HepG2 (cell line): ENCODE results near the gene MYBL2. TPM values are rescaled to one million over a fixed set of nuclear protein-coding genes. Genes with fewer than 3 reads are reported as not detected.

ENCODE experiments used
- BHLHE40 ChIP-seq: IDR thresholded peaks from 2 replicates; pipeline ENCODE4 v1.6.1; 2011; ENCODE audit warnings: low read length, improper control_type of control experiment
- CCAR2 ChIP-seq: fragments of 200-400 bp; formaldehyde crosslinking; optimal IDR thresholded peaks from 2 replicates; pipeline ENCODE3; 2018; ENCODE audit warnings: low read depth, mild to moderate bottlenecking, low read length, moderate library complexity
- DBP ChIP-seq: sonication (generic); formaldehyde crosslinking; IDR thresholded peaks from 2 replicates; pipeline ENCODE4 v1.4.0; 2020; ENCODE audit warnings: missing genetic modification reagents; ENCODE audit errors: not compliant biosample characterization
- HNRNPH1 ChIP-seq: fragments of 200-400 bp; formaldehyde crosslinking; optimal IDR thresholded peaks from 2 replicates; pipeline ENCODE3; 2017; ENCODE audit warnings: mild to moderate bottlenecking, low read depth, low read length
- NONO ChIP-seq, 2 experiments: fragments of 450-650 bp in 1 of 2; sonication (generic) in 1 of 2; formaldehyde crosslinking in 1 of 2; IDR thresholded peaks in 1 of 2; conservative IDR thresholded peaks in 1 of 2; 2 replicates each; pipeline versions ENCODE4 v1.6.1 to v1.8.0; 2017 to 2022; ENCODE audit warnings: mild to moderate bottlenecking in 1 of 2, missing genetic modification reagents in 1 of 2, moderate library complexity in 1 of 2
- POGZ ChIP-seq: sonication (generic); formaldehyde crosslinking; IDR thresholded peaks from 2 replicates; pipeline ENCODE4 v1.4.0; 2020; ENCODE audit warnings: mild to moderate bottlenecking, missing genetic modification reagents
- RBM39 ChIP-seq: fragments of 200-400 bp; formaldehyde crosslinking; IDR thresholded peaks from one replicate; pipeline ENCODE4 v1.6.1; 2018; ENCODE audit warnings: antibody characterized with exemption, mild to moderate bottlenecking, low read depth, low read length; ENCODE audit not compliant: poor library complexity, severe bottlenecking
- SMAD1 ChIP-seq: sonication (generic); formaldehyde crosslinking; IDR thresholded peaks from 2 replicates; pipeline ENCODE4 v1.4.0; 2020; ENCODE audit warnings: missing genetic modification reagents, low read depth, mild to moderate bottlenecking, borderline replicate concordance
- SOX13 ChIP-seq, 3 experiments: fragments of 450-650 bp in 1 of 3; sonication (generic) in 1 of 3; formaldehyde crosslinking in 1 of 3; IDR thresholded peaks in 2 of 3; conservative IDR thresholded peaks in 1 of 3; 2 replicates each; pipeline versions ENCODE4 v1.5.0 to v1.6.1; 2016 to 2020; ENCODE audit warnings: antibody characterized with exemption in 1 of 3, mild to moderate bottlenecking in 1 of 3, missing compliant biosample characterization in 1 of 3, missing genetic modification reagents in 1 of 3, moderate library complexity in 1 of 3
- TEAD3 ChIP-seq: optimal IDR thresholded peaks from 2 replicates; pipeline ENCODE3; 2016; ENCODE audit warnings: borderline replicate concordance
- YEATS2 ChIP-seq: sonication (generic); formaldehyde crosslinking; IDR thresholded peaks from 2 replicates; pipeline ENCODE4 v1.4.0; 2020; ENCODE audit warnings: missing genetic modification reagents, borderline replicate concordance
- ZNF138 ChIP-seq: sonication (generic); formaldehyde crosslinking; IDR thresholded peaks from 2 replicates; pipeline ENCODE4 v1.5.0; 2020; ENCODE audit warnings: mild to moderate bottlenecking, low read depth, missing genetic modification reagents
- ZNF230 ChIP-seq: sonication (generic); formaldehyde crosslinking; IDR thresholded peaks from 2 replicates; pipeline ENCODE4 v1.4.0; 2020; ENCODE audit warnings: mild to moderate bottlenecking, missing genetic modification reagents
- ZNF296 ChIP-seq: sonication (generic); formaldehyde crosslinking; conservative IDR thresholded peaks from 2 replicates; pipeline ENCODE4 v1.5.0; 2020; ENCODE audit warnings: mild to moderate bottlenecking, missing genetic modification reagents
- ZNF407 ChIP-seq: sonication (generic); formaldehyde crosslinking; IDR thresholded peaks from one replicate; pipeline ENCODE4 v1.5.1; 2020; ENCODE audit warnings: mild to moderate bottlenecking, missing genetic modification reagents; ENCODE audit errors: not compliant biosample characterization
- ZNF503 ChIP-seq: sonication (generic); formaldehyde crosslinking; IDR thresholded peaks from 2 replicates; pipeline ENCODE4 v1.4.0; 2020; ENCODE audit warnings: missing genetic modification reagents
- polyA plus RNA-seq, 8 experiments: library from polyadenylated mRNA; depleted of rRNA in 3 of 8; stranded (reverse) in 7 of 8; unstranded in 1 of 8; fragments of >200 nt; fragmentation: Illumina TruSeq in 4 of 8; extraction: Trizol in 4 of 8; gene quantifications; 2 replicates each; pipeline versions ENCODE4 v1.2.1 to v1.2.3, GENCODE V29; 2011 to 2016; ENCODE audit warnings: low read depth in 4 of 8, missing spikeins in 1 of 8, mixed read lengths in 1 of 8; ENCODE audit not compliant: insufficient read depth in 1 of 8
- total RNA-seq, 5 experiments: library from RNA; depleted of rRNA; stranded (reverse); fragments of >200 nt; fragmentation: Illumina TruSeq; extraction: Trizol; gene quantifications; 2 replicates each; pipeline ENCODE4 v1.2.3, GENCODE V29; 2016; ENCODE audit warnings: low read depth in 1 of 5

Gene MYBL2
- total and polyA plus RNA-seq, 2 of the 13 experiments (the other 11 are each of a cell fraction or from before 2014, with no cell fraction given): 11.9 to 66.2 TPM

GRCh38 chr20:43666376-43667328 lies at the start of gene MYBL2 (continued):
- no peak for TF ChIP-seq SOX13 (IDR thresholded peaks at IDR 0.05)
- TF ChIP-seq SOX13 (CRISPR knock-in tag; conservative IDR thresholded peaks at IDR 0.05 in 1 of 2, IDR thresholded peaks at IDR 0.05 in 1 of 2): peak in 1 of 2 experiments; percentile 28; a peak in 1 of 4 replicates
- peak; percentile 25; the same call in 1 of the 2 replicates for TF ChIP-seq SMAD1 (CRISPR knock-in tag)
- TF ChIP-seq HNRNPH1: no peak
- no peak for TF ChIP-seq RBM39
- no peak for TF ChIP-seq NONO (IDR thresholded peaks at IDR 0.05)
- TF ChIP-seq NONO (CRISPR knock-in tag; conservative IDR thresholded peaks at IDR 0.05): peak; percentile 61; the same call in 1 of the 2 replicates
- peak; percentile 66 for TF ChIP-seq TEAD3 (CRISPR knock-in tag)
- no peak for TF ChIP-seq BHLHE40
- TF ChIP-seq POGZ (CRISPR knock-in tag): 0 out of 2 replicates have a peak, but pooled peaks have one; percentile 61
- peak; percentile 54 for TF ChIP-seq ZNF407 (CRISPR knock-in tag)
- TF ChIP-seq YEATS2: peak; percentile 58
- no peak for TF ChIP-seq DBP
- no peak; the same call in 1 of the 2 replicates for TF ChIP-seq ZNF138 (CRISPR knock-in tag)
- TF ChIP-seq ZNF296 (CRISPR knock-in tag): no peak
- no peak for TF ChIP-seq ZNF503 (CRISPR knock-in tag)
- TF ChIP-seq CCAR2: no peak
- no peak for TF ChIP-seq ZNF230 (CRISPR knock-in tag)
